Activated CD4-positive, CD25-positive, alpha-beta regulatory T cell treated with anti-CD3 and anti-CD28 coated beads, Interleukin-2, amount 50 U/mL, for 72 hours (primary cell): ENCODE data around the gene TTC4.
A peak's percentile ranks its signal among the peaks of the same experiment; 100 is the strongest.

Experiments
- DNase-seq: peaks from one replicate; pipeline ENCODE4 v3.0.0; 2021

Gene TTC4

GRCh38 chr1:54787604-54788003 is 71.9 kb downstream of the TTC4 start:
- no peak for DNase-seq

- no peak for DNase-seq
Observed at GRCh38 chr1:54788459-54788858, 72.8 kb downstream of the TTC4 start.

- DNase-seq = peak; percentile 68
Observed at GRCh38 chr1:54791880-54792522, 76.3 kb downstream of the TTC4 start.
